M059J (cell line): ENCODE measurements around the gene PTPRJ. TPM values are rescaled to one million over a fixed set of nuclear protein-coding genes. Genes with fewer than 3 reads are reported as not detected.

ENCODE experiments used
- DNase-seq: peaks from one replicate; pipeline ENCODE4 v3.0.0-alpha.2; 2012; ENCODE audit warnings: low read depth
- total RNA-seq: library from RNA; depleted of rRNA; stranded (reverse); fragments of >200 nt; shearing (Covaris generic); gene quantifications from 2 replicates; pipeline ENCODE4 v1.2.3, GENCODE V29; 2014; rRNA removed

Gene PTPRJ
- total RNA-seq, 1 experiment from 2014 or later, result 54.8 TPM

DNA sequence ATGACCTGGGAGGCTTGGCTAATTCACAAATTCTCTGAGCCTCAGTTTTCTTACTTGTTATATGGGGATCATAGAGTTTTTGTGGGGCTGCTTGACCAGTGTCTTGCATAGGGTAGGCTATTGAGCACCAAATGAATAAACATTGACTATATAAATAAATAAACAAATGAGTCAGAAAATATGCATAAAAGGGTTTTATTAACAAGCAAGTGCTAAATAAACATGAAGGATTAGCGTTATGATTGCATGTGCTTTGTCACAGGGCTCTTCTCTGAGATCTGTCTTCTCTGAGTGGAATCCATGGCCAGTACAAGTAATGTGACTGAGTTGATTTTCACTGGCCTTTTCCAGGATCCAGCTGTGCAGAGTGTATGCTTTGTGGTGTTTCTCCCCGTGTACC, 236.2 kb downstream of the PTPRJ start, which contains the start of gene OR4B1:
Gene OR4B1, plus strand, starts transcription at position 301 of the 400 bp plus-strand sequence. Its CDS starts 0 bp downstream, at position 301.
- no peak for DNase-seq

Other genes starting within 250 kb of the PTPRJ start
- 23.4 and 36.5 TPM in 2 replicates for gene FNBP4, start 213.2 kb upstream of the PTPRJ start, total RNA-seq
- gene NUP160, start 132.2 kb upstream of the PTPRJ start, total RNA-seq, result 28.2 and 43.3 TPM in 2 replicates
- not detected in 2 replicates for gene OR4B1, start 236.3 kb downstream of the PTPRJ start, total RNA-seq